GM18909 (cell line): Measurements from ENCODE around the gene TOMM20.
"Not testable (repeated sequence)": the region's sequence is repeated elsewhere in the genome, so short reads cannot be mapped to it uniquely, and the experiment has no call there.

ENCODE experiments used
- ATAC-seq: cut with Tn5 transposase; IDR thresholded peaks from one replicate; pipeline ENCODE4 v1.9.1; 2021; ENCODE audit warnings: mild to moderate bottlenecking; ENCODE audit not compliant: unreplicated experiment, poor library complexity

TOMM20 gene

GRCh38 chr1:235085411-235086117, 43.1 kb downstream of the TOMM20 start:
- not testable (repeated sequence) for ATAC-seq

- not testable (repeated sequence) for ATAC-seq
Observed at GRCh38 chr1:235080788-235081187, 47.8 kb downstream of the TOMM20 start.

DNA sequence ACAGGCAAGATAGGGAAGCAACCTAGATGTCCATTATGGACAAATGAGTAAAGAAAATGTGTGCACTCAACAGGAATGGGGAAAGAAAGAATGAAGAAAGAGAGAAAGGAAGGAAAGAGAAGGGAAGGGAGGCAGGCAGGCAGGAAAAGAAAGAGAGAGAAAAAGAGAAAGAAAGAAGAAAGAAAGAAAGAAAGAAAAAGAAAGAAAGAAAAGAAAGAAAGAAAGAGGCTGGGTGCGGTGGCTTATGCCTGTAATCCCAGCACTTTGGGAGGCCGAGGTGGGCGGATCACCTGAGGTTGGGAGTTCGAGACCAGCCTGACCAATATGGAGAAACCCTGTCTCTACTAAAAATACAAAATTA, 48.4 kb downstream of the TOMM20 start:
- ATAC-seq = not testable (repeated sequence)

DNA sequence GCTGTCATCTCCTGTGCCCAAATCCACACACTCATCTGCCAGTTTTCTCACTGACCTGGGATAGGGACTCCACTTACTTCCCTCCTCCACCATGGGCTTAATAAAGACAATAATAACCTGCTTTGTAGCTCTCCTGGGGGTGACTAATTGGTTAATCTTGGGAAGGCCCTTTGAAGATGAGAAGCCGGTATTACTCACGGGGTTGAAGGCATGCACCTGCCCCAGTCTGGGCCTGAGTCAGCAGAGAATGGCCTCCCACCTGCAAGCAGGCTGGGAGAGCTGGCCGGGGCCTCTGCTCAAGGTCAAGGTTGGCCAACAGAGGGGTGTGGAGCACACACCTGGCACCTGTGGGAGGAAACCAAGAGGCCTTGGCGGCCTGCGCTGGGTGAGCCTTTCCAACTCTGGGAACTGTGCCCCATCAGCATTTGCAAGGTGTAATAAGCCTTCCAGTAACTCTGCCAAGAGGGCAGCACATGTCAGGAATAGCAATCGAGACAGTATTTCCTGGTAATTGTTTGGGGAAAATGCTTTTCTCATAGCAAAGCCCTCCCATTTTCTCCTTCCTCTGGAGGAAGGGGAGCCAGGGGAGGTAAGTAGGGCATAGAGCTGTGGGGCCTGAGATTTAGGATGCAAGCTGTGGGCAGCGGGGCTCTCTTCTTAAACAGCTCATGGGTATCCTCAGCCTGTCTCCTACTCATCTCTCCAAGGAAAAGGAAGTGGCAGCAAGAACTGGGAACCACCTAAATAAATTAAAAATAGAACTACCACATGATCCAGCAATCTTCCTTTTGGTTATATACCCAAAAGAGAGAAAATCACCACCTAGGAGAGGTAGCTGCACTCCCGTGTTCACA, 49.0 kb downstream of the TOMM20 start:
- ATAC-seq = no peak

DNA sequence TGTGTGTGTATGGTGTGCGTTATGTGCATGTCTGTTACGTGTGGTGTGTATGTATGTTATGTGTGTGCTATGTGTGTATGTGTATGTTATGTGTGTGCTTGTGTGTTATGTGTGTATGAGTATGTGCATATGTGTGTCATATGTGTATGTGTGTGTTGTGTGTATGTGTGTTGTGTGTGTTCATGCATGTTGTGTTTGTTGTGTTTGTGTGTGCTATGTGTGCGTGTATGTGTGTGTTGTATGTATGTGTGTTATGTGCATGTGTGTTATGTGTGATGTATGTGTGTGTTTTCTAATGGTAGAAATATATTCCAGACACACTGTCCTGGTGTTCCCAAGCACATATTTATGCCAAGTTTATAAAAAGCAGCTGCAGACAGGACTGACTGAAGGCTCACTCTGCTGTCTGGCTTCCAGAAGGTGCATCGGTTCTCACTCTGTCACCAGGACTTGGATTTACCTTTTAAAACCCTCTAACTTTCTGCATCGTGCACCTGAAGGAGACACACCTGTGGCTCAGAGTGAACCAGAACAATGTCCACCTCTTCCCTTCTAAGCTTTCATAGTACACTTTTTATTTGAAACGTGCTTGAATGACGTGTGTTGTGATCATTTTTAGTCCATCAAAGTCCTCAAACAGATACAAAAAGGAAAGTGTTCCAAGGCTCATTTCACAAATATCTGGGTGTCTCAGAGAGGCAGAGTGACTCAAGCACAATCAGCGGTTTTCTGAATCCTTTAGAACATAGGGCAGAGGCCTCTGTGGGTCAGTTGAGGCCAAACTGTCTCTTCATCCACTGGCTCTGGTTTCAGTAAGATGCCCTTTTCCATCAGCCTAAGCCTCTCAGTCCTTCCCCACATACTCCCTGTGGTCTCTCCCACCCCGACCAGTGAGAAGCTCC, 49.9 kb downstream of the TOMM20 start:
- no peak for ATAC-seq

GRCh38 chr1:235077571-235078479, 50.8 kb downstream of the TOMM20 start:
- peak; percentile 41 for ATAC-seq

DNA sequence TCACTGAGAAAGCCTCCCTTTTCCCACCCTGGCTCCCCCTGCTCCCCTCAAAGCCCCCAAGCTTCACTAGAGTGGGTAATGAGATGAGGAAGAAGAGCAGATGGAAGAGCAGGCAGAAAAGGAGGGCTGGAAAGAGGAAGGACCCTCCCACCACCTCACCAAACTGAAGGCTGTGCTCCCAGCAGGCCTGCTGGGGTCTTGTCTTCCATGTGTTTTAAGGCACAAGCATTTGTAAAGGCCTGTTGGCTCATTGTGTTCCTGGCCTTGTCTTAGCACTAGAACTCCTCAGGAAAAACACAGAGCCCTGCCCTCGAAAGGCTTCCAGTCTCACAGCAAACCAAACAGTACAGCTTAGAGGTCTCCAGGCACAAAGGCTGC, 51.5 kb downstream of the TOMM20 start:
- no peak for ATAC-seq

GRCh38 chr1:235076504-235077162, 52.0 kb downstream of the TOMM20 start:
- ATAC-seq = no peak

GRCh38 chr1:235075777-235076308, 52.8 kb downstream of the TOMM20 start:
- ATAC-seq = no peak

GRCh38 chr1:235075048-235075776, 53.4 kb downstream of the TOMM20 start:
- peak; percentile 69 for ATAC-seq

DNA sequence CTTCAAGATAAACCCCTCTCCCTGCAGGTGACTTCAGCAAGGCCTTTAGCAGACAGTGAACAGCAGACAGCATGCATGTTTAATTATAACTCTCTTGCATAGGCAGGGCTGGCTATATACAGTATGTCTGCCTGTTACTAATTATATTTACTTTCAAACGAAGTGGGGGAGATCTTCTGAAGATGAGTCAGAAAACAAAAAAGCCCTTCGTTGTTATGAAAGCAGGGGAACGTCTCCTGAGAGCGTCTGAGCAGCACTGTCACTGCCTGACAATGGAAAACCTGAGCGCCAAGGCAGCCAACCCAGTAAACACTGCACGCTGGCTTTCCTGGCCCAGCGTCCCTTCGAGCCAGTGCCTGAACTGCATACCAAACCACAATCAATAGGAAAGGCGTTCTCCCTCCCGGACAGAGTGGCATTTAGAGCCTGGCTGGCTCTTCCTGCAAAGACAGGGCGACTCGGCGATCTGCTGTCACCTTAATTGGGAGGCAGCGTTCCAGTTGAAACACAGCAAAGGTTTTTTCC, 54.1 kb downstream of the TOMM20 start:
- ATAC-seq = peak; percentile 40

GRCh38 chr1:235073968-235074522, 54.6 kb downstream of the TOMM20 start:
- ATAC-seq = no peak

- no peak for ATAC-seq
Observed at GRCh38 chr1:235073331-235073967, 55.2 kb downstream of the TOMM20 start.

- ATAC-seq = not testable (repeated sequence)
Observed at GRCh38 chr1:235072577-235072976, 56.1 kb downstream of the TOMM20 start.

DNA sequence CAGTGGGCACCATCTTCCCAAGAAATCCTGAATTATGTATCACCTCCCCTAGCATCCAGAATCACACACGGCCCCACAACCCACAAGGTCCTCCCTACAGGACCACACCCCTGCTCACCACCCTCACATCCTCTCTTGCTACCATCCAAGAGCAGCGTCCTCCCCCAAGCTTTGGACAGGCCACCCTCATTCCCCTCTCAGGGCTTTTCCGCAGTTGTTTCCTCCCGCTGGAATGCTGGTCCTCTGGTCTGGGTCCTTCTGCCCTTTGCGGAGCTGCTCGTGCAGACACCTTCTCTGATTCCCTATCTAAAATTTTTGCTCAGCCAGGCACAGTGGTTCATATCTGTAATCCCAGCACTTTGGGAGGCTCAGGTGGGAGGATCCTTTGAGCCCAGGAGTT, 56.5 kb downstream of the TOMM20 start:
- ATAC-seq = no peak

GRCh38 chr1:235070819-235071218, 57.8 kb downstream of the TOMM20 start:
- ATAC-seq = no peak
